HG03097 (cell line): ENCODE results near the gene MYOF.
"Not testable (repeated sequence)": the region's sequence is repeated elsewhere in the genome, so short reads cannot be mapped to it uniquely, and the experiment has no call there.

Source experiments
- ATAC-seq: cut with Tn5 transposase; IDR thresholded peaks from one replicate; pipeline ENCODE4 v1.9.1; 2021; ENCODE audit not compliant: unreplicated experiment, low FRiP score

Gene MYOF

GRCh38 chr10:93315246-93315645 lies 166.9 kb downstream of the MYOF start:
- no peak for ATAC-seq

GRCh38 chr10:93314656-93315055 lies 167.5 kb downstream of the MYOF start:
- ATAC-seq: not testable (repeated sequence)

- no peak for ATAC-seq
These were observed 168.3 kb downstream of the MYOF start for GRCh38 chr10:93313798-93314197.

GRCh38 chr10:93309062-93309461 lies 173.1 kb downstream of the MYOF start:
- no peak for ATAC-seq

GRCh38 chr10:93305122-93305521 lies 177.0 kb downstream of the MYOF start:
- no peak for ATAC-seq

GRCh38 chr10:93300981-93301380 lies 181.2 kb downstream of the MYOF start:
- ATAC-seq: no peak

GRCh38 chr10:93300288-93300917 lies 181.7 kb downstream of the MYOF start:
- no peak for ATAC-seq

- ATAC-seq: no peak
These were observed 182.4 kb downstream of the MYOF start for GRCh38 chr10:93299606-93300287.

- ATAC-seq: no peak
These were observed 182.9 kb downstream of the MYOF start for GRCh38 chr10:93299195-93299594.

GRCh38 chr10:93296151-93296550 lies 186.0 kb downstream of the MYOF start:
- no peak for ATAC-seq

GRCh38 chr10:93293999-93294398 lies 188.1 kb downstream of the MYOF start:
- ATAC-seq: no peak

GRCh38 chr10:93290661-93291354 lies 191.3 kb downstream of the MYOF start:
- no peak for ATAC-seq

- no peak for ATAC-seq
These were observed 193.2 kb downstream of the MYOF start for GRCh38 chr10:93288679-93289634.

GRCh38 chr10:93287775-93288174 lies 194.4 kb downstream of the MYOF start:
- no peak for ATAC-seq

GRCh38 chr10:93284246-93284645 lies 197.9 kb downstream of the MYOF start:
- not testable (repeated sequence) for ATAC-seq

GRCh38 chr10:93281367-93281720 lies 200.8 kb downstream of the MYOF start:
- no peak for ATAC-seq

- ATAC-seq: no peak
These were observed 201.3 kb downstream of the MYOF start for GRCh38 chr10:93280699-93281366.

GRCh38 chr10:93280121-93280698 lies 201.9 kb downstream of the MYOF start:
- ATAC-seq: no peak

GRCh38 chr10:93277360-93277759 lies 204.8 kb downstream of the MYOF start:
- no peak for ATAC-seq

GRCh38 chr10:93274419-93274818 lies 207.7 kb downstream of the MYOF start:
- ATAC-seq: no peak
